Measurements from ENCODE around the gene IFIT1.
A peak's percentile ranks its signal among the peaks of the same experiment; 100 is the strongest.
"Not testable (repeated sequence)": the region's sequence is repeated elsewhere in the genome, so short reads cannot be mapped to it uniquely, and the experiment has no call there.

Gene IFIT1, protein sequence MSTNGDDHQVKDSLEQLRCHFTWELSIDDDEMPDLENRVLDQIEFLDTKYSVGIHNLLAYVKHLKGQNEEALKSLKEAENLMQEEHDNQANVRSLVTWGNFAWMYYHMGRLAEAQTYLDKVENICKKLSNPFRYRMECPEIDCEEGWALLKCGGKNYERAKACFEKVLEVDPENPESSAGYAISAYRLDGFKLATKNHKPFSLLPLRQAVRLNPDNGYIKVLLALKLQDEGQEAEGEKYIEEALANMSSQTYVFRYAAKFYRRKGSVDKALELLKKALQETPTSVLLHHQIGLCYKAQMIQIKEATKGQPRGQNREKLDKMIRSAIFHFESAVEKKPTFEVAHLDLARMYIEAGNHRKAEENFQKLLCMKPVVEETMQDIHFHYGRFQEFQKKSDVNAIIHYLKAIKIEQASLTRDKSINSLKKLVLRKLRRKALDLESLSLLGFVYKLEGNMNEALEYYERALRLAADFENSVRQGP

DNA sequence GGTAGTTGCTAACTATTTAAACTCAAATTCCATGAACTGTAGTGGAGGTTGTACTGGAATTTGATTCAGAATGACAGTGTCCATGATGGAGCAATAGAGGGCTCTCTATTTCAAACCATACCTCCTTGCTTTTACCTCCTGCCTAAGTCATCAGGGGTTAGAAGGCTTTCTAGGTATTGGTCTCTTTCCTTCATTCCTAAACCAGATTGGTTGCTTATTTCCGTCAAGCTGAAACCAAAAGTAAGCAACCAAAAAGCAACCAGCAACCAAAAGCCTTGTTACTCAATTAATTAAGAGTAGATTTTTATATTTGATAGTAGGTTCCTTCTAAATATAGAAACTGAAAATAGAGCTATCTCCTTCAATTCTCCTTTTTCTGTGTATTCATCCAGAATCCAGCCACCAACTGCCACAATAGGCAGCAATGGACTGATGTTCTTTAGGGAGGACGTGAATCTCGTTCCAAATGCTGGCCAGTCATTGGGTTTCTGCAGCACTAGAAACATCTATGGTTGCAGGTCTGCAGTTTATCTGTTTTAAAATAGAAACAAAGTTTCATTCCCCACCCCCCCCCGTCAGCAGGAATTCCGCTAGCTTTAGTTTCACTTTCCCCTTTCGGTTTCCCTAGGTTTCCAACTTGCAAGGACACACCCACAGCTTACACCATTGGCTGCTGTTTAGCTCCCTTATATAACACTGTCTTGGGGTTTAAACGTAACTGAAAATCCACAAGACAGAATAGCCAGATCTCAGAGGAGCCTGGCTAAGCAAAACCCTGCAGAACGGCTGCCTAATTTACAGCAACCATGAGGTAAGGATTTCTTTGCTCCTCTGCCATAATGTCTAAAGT, at the start of gene IFIT1:
Gene IFIT1, plus strand, starts transcription at position 717 of the 850 bp plus-strand sequence. Its CDS starts 90 bp downstream, at position 807.
- peak; percentile 51 for DNase-seq

DNA sequence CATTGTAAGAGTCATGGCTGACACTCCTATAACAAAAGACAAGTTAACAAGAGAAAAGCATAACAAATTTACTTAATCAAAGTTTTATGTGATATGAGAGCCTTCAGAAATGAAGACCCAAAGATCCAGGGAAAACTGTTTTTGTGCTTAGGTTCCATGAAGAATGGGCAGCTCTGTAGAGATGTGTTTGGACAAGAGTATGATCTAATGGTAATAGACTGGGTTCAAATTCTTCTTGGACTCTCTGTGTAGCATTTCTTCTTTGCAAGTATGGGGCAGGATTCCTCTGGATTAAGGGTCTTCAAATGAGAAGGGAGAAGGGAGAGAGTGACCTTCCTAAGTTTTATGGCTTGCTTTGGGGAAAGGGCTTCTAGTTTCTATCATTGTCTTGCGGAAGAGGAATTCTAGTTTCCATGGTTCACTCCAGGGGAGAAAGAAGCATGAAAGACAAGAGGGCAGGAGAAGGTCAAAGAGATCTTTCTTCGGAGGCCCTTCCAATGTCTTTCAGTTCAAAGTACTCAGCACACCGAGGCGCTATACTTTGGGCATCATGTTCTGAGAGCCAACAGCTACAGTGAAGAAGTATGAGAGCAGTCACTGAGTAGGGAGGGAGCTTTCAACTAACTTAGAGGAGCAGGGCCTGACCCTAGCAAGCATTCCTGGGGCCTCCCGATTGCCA, 49.2 kb upstream of the IFIT1 start:
- DNase-seq: no peak

GRCh38 chr10:89344156-89344555, 48.3 kb upstream of the IFIT1 start:
- no peak for DNase-seq

- no peak for DNase-seq
Observed at GRCh38 chr10:89345367-89346000, 46.9 kb upstream of the IFIT1 start.

DNA sequence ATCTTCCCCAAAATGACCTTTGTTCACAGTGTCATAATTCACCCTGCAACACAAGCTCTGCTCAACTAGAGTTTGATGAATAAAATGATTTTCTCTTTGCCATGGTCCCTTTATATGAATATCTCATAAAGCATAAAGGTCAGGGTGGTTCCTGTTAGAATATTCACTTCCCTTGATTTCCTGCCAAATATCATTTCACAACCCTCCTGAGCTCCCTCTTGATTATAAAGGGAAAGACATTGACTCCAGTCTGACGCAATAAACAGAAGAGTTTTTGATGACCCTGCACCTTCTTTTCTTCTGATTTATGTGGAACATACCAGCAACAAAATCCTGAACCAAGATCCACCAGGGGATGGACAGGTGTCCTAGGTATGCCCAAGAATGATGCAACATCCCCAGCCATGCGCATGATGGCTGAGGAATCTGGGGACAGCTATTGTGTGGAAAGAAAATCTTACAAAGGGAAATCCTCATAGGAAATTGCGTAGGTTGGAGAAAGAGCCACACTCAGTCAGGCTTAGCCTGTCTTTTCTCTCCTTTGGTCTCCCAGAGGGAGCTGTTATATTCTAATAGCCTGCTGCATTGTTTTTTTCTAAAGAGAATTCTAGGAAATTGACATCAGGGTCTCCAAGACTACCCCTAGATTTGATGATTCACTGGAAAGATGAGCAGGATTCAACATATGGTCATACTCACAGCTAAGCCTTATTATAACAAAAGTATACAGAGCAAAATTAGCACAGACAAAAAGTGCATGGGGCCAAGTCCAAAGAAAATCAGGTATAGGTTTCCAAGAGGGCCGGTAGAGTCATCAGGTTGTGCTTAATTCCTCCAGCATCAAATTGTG, 45.8 kb upstream of the IFIT1 start:
- DNase-seq: no peak

DNA sequence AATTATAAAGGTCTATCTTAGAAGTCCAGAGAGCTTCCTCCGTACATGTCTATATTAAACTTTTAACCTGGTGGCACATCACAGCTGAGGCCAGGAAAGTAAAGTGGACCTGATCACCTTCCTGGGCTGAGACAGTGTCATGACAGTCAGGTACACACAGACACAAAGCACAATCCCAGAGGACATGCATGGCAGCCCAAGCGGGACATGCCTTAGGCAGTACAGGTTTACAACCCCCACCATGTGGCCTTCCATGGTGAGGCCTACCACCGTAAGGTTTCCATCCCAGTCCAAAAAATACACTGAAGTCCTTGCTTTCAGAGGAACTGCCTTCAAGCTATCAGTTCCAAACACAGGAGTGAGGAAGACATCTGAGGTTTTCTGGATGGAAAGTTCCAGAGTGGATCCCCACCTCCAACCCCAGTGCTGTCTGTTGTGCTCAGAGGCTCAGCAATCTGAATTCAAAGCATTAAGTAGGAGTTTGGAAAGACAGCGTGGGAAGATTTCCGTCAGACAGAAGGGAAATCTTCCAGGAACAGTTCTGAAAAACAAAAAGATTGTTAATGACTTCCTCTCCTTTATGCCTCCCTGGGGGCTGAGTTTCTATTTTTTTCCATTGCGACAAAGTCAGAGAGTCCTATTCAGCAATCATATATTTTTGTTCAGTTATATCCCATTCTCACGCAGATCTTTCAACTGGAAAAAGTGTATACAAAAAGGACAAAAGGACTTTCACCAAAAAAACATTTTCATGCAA, 44.5 kb upstream of the IFIT1 start:
- no peak for DNase-seq

DNA sequence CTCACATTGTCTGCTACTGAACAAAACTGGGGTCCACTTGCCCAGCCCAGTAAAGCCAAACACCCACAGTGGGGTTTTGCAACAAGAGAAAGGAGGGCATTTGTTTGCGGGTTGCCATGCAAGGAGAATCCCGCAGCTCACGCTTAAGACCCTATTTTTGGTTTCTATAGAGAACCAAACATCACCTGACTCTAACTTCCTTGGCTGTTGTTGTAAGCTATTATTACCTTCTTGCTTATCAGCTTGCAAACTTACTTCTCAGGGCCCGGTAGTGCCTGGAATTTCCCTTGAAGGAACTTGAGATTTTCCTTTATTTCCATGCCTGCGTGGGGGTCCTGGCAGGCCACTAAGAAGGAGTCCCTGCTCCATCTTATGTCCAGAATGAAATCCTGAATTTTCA, 43.9 kb upstream of the IFIT1 start:
- DNase-seq: no peak

DNA sequence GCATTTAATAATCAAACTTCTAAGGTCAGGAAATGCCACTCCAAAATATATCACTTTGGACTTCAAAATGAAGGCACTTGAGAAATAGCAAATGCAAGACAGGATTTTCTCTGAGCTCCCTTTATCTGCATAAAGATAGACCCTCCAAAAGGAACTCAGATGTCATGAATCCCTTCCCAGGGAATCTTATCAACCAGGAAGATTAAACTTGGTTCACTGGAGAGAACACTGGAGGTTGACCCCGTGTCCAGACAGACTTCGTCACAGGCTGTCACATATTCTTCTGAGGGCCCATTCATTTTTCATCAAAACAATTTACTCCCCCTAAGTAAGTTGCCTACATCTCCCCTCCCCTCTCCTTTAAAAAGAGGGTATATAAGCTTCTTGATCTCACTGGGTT, 43.4 kb upstream of the IFIT1 start:
- no peak for DNase-seq

DNA sequence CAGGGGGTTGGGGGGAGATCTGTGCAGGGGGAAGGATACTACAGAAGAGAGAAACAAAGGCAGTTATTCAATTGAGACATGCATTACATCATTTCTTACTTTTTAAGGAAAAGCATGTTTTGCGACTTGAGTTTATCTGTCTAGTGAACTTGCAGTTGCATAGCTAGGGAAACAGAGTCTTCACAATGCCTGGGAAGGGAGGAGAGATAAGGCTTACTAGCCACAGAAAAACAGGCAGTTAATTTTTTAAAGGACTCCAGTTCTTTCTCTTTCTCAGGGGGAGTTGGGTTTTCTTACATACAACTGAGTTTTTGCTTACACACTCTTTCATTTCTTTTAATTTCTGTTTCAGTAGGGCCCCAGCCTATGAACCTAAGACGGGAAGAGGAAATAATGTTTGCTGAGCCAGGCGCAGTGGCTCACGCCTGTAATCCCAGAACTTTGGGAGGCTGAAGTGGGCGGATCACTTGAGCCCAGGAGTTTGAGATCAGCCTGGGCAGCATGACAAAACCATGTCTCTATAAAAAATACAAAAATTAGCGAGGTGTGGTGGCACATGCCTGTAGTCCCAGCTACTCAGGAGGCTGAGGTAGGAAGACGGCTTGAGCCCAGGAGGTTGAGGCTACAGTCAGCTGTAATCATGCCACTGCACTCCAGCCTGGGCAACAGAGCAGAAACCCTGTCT, 41.6 kb upstream of the IFIT1 start:
- not testable (repeated sequence) for DNase-seq

- no peak for DNase-seq
Observed at GRCh38 chr10:89351412-89351779, 41.0 kb upstream of the IFIT1 start.

- DNase-seq: no peak
Observed at GRCh38 chr10:89351780-89352597, 40.4 kb upstream of the IFIT1 start.

DNA sequence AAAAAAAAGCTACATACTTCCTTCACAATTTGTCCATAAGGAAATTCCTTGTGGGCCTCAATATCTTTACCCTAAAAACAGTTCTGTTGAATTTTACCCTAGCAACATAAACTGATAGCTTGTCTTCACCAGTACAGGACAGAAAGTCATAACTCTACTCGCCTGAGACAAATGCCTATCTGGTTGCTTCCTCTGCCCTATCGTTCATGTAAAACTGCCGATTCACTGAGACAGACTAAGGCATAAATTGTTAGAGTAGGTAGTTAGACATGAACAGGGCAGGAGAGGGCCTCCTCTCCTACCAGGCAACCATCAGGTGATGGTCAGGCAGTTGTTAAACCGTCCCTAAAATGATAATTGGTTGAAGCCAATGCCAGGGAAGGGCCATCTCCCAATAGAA, 39.6 kb upstream of the IFIT1 start:
- no peak for DNase-seq

DNA sequence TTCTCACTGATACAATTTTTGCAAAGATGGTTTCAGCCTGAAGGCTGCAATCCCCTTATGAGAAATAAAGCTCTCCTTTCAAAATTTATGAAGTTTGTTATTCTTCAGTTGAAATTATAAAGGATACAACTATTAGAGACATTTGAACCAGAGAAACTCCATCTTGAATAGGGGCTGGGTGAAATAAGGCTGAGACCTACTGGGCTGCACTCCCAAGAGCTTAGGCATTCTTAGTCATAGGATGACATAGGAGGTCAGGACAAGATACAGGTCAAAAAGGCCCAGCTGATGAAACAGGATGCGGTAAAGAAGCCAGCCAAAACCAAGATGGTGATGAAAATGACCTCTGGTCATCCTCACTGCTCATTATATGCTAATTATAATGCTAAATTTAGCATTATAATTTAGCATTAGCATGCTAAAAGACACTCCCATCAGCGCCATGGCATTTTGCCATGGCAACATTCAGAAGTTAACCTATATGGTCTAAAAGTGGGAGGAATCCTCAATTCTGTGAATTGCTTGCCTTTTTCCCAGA, 37.0 kb upstream of the IFIT1 start:
- no peak for DNase-seq

- no peak for DNase-seq
Observed at GRCh38 chr10:89357096-89357495, 35.3 kb upstream of the IFIT1 start.

DNA sequence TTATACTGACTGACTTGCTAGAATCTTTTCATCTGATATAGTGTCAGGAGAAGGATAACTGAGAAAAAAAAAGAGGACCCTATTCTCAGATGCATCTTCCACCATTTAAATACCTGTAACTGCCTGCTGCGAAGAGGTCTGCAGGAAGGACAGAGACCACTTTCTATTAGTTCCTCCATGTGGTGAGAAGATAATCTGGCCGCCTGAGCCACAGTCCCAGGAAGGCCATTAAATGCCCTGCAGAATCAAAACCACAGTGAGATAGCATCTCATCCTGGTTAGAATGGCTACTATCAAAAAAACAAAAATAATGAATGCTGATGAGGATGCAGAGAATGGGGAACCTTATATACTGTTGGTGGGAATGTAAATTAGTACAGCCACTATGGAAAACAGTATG, 34.4 kb upstream of the IFIT1 start:
- no peak for DNase-seq

- DNase-seq: no peak
Observed at GRCh38 chr10:89360157-89360556, 32.3 kb upstream of the IFIT1 start.

DNA sequence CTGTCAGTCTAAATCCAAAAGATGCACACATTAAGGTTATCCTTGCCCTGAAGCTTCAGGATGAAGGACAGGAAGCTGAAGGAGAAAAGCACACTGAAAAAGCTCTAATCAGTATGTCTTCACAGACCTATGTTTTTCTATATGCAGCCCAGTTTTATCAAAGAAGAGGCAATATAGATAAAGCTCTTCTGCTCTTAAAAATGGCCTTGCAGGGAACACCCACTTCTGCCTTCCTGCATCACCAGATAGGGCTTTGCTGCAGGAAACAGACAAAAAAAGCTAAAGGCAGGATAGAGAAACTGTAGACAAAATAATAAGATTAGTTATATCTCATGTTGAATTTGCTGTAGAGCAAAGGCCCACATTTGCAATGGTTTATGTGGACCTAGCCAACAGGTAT, 29.5 kb upstream of the IFIT1 start:
- no peak for DNase-seq

GRCh38 chr10:89363729-89364442, 28.5 kb upstream of the IFIT1 start:
- no peak for DNase-seq

DNA sequence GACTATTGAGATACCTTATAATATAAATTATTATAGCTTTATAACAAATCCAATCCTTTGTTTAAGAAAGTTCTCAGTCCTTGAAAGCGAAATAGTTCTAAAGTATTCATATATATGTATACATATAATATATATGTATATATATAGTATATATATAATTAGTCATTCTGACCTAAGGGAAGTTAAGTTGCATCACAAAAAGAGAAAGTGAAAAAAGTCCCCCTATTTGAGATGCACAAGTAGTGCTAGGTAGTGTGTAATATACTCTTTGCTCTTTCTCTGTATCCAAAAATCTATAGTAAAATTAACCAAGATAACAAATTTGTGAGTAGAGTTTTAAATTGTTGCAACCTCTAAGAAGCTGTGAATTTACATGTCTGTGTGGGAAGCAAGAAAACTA, 27.9 kb upstream of the IFIT1 start:
- no peak for DNase-seq
